GM18526 (cell line): Measurements from ENCODE around the gene ZC3H12A.

Source experiments
- POLR2A ChIP-seq: IDR thresholded peaks from 3 replicates; pipeline ENCODE4 v1.6.1; 2011; ENCODE audit not compliant: insufficient read length; ENCODE audit errors: extremely low read depth

ZC3H12A gene

GRCh38 chr1:37446874-37447273 is 27.5 kb upstream of the ZC3H12A start:
- no peak for TF ChIP-seq POLR2A

- no peak for TF ChIP-seq POLR2A
Observed at GRCh38 chr1:37448185-37448584, 26.2 kb upstream of the ZC3H12A start.

GRCh38 chr1:37448691-37449417 is 25.5 kb upstream of the ZC3H12A start:
- TF ChIP-seq POLR2A, result no peak

GRCh38 chr1:37449936-37450335 is 24.4 kb upstream of the ZC3H12A start:
- TF ChIP-seq POLR2A, result no peak

GRCh38 chr1:37452416-37452815 is 22.0 kb upstream of the ZC3H12A start:
- TF ChIP-seq POLR2A, result no peak

GRCh38 chr1:37453647-37454046 is 20.7 kb upstream of the ZC3H12A start:
- TF ChIP-seq POLR2A, result no peak

- no peak for TF ChIP-seq POLR2A
Observed at GRCh38 chr1:37455516-37455915, 18.9 kb upstream of the ZC3H12A start.

- no peak for TF ChIP-seq POLR2A
Observed at GRCh38 chr1:37456614-37457013, 17.8 kb upstream of the ZC3H12A start.

GRCh38 chr1:37458551-37458950 is 15.8 kb upstream of the ZC3H12A start:
- no peak for TF ChIP-seq POLR2A

GRCh38 chr1:37461698-37462436 is 12.5 kb upstream of the ZC3H12A start:
- no peak for TF ChIP-seq POLR2A

- no peak for TF ChIP-seq POLR2A
Observed at GRCh38 chr1:37464443-37464842, 9.9 kb upstream of the ZC3H12A start.

GRCh38 chr1:37465593-37466517 is 8.5 kb upstream of the ZC3H12A start:
- TF ChIP-seq POLR2A, result no peak

GRCh38 chr1:37468037-37468436 is 6.3 kb upstream of the ZC3H12A start:
- TF ChIP-seq POLR2A, result no peak

- no peak for TF ChIP-seq POLR2A
Observed at GRCh38 chr1:37469386-37469785, 5.0 kb upstream of the ZC3H12A start.

GRCh38 chr1:37471345-37472231 is 2.8 kb upstream of the ZC3H12A start:
- no peak for TF ChIP-seq POLR2A

GRCh38 chr1:37472281-37472680 is 2.1 kb upstream of the ZC3H12A start:
- TF ChIP-seq POLR2A, result no peak
